Measurements from ENCODE around the gene ELFN1. TPM values are rescaled to one million over a fixed set of nuclear protein-coding genes. Genes with fewer than 3 reads are reported as not detected.

ELFN1 gene
- total RNA-seq, 4 donors from 2014 or later, result 0.12 to 1.0 (median 0.46) TPM

GRCh38 chr7:1678081-1678543 lies 8.0 kb downstream of the ELFN1 start:
- Histone ChIP-seq H3K27ac (no peak overlapping the region), H3K4me1 (no peaks in the 10 kb centered on the region), H3K36me3 (no peaks in the 10 kb centered on the region), H3K9me3 (no peaks in the 10 kb centered on the region), H3K27me3 (peaks cover 15 to 30% (median 29%) of the 10 kb centered on the region in 3 donors), H3K4me3 (no peak overlapping the region)
- ATAC-seq (no peak), DNase-seq (no peak)
- intact Hi-C loops (cut with DNase I; ENCODE audit: low total_unique reads), result no loop called here
- TF ChIP-seq CTCF (IDR thresholded peaks at IDR 0.05 in 4 of 5, conservative IDR thresholded peaks at IDR 0.05 in 1 of 5) (no peak), POLR2A (IDR thresholded peaks at IDR 0.05) (no peak)
- in situ Hi-C loops (cut with MboI; ENCODE audit: low sequenced_read_pairs in 4 of 4), result no loop called here

- no peak for DNase-seq
- intact Hi-C loops (cut with DNase I; ENCODE audit: low total_unique reads) (no loop called here), in situ Hi-C loops (cut with MboI; ENCODE audit: low sequenced_read_pairs in 4 of 4) (no loop called here)
- ATAC-seq, result no peak
- Histone ChIP-seq H3K27ac (no peak overlapping the region), H3K9me3 (no peaks in the 10 kb centered on the region), H3K27me3 (peaks cover 13 to 24% (median 24%) of the 10 kb centered on the region in 3 donors), H3K36me3 (no peaks in the 10 kb centered on the region), H3K4me3 (no peak overlapping the region), H3K4me1 (no peaks in the 10 kb centered on the region)
- TF ChIP-seq POLR2A (IDR thresholded peaks at IDR 0.05) (no peak), CTCF (IDR thresholded peaks at IDR 0.05 in 4 of 5, conservative IDR thresholded peaks at IDR 0.05 in 1 of 5) (no peak)
Observed at GRCh38 chr7:1678571-1679325, 8.7 kb downstream of the ELFN1 start.

GRCh38 chr7:1679326-1679965 lies 9.4 kb downstream of the ELFN1 start:
- Histone ChIP-seq H3K9me3 (peaks cover 0 to 2% (median 0%) of the 10 kb centered on the region in 3 donors), H3K27me3 (peaks cover 6 to 21% (median 17%) of the 10 kb centered on the region in 3 donors), H3K27ac (no peak overlapping the region), H3K36me3 (no peaks in the 10 kb centered on the region), H3K4me1 (no peaks in the 10 kb centered on the region), H3K4me3 (no peak overlapping the region)
- DNase-seq (no peak), ATAC-seq (no peak)
- in situ Hi-C loops (cut with MboI; ENCODE audit: low sequenced_read_pairs in 4 of 4), result no loop called here
- TF ChIP-seq POLR2A (IDR thresholded peaks at IDR 0.05), result no peak
- intact Hi-C loops (cut with DNase I; ENCODE audit: low total_unique reads), result no loop called here

- Histone ChIP-seq H3K4me3 (no peak overlapping the region), H3K4me1 (no peaks in the 10 kb centered on the region), H3K27me3 (peaks cover 0 to 19% (median 11%) of the 10 kb centered on the region in 3 donors), H3K36me3 (no peaks in the 10 kb centered on the region), H3K27ac (no peak overlapping the region), H3K9me3 (peaks cover 0 to 9% (median 0%) of the 10 kb centered on the region in 3 donors)
- in situ Hi-C loops (cut with MboI; ENCODE audit: low sequenced_read_pairs in 4 of 4), result no loop called here
- intact Hi-C loops (cut with DNase I; ENCODE audit: low total_unique reads), result no loop called here
- TF ChIP-seq POLR2A (IDR thresholded peaks at IDR 0.05), result no peak
- DNase-seq (no peak), ATAC-seq (no peak)
Observed at GRCh38 chr7:1679966-1680730, 10.1 kb downstream of the ELFN1 start.

GRCh38 chr7:1681581-1681980 lies 11.5 kb downstream of the ELFN1 start:
- H3K4me1 ChIP-seq, result no peaks in the 10 kb centered on the region
- H3K36me3 ChIP-seq, result no peaks in the 10 kb centered on the region
- TF ChIP-seq CTCF (IDR thresholded peaks at IDR 0.05 in 4 of 5, conservative IDR thresholded peaks at IDR 0.05 in 1 of 5) (no peak), POLR2A (IDR thresholded peaks at IDR 0.05) (no peak)
- ATAC-seq, result no peak
- peaks cover 0 to 17% (median 3%) of the 10 kb centered on the region in 3 donors for H3K27me3 ChIP-seq
- intact Hi-C loops (cut with DNase I; ENCODE audit: low total_unique reads) (no loop called here), in situ Hi-C loops (cut with MboI; ENCODE audit: low sequenced_read_pairs in 4 of 4) (no loop called here)
- no peak overlapping the region for H3K27ac ChIP-seq
- peaks cover 0 to 11% (median 0%) of the 10 kb centered on the region in 3 donors for H3K9me3 ChIP-seq
- DNase-seq, result no peak
- H3K4me3 ChIP-seq, result no peak overlapping the region

Measured in gastrocnemius medialis (tissue), 4 donors.